Suprapubic skin (tissue), 4 donors: ENCODE measurements around the gene CNTFR. TPM values are rescaled to one million over a fixed set of nuclear protein-coding genes. Genes with fewer than 3 reads are reported as not detected.

Source experiments
- DNase-seq, 2 donors: peaks; one replicate each; pipeline ENCODE4 v3.0.0-alpha.2; 2019; ENCODE audit warnings: low spot score in 2 of 2
- H3K27ac ChIP-seq: fragments of 200-600 bp; sonication (generic); one replicate; pipeline ENCODE4 v1.5.1; 2019
- H3K27me3 ChIP-seq: fragments of 200-600 bp; sonication (generic); one replicate; pipeline ENCODE4 v1.5.1; 2019
- H3K36me3 ChIP-seq: fragments of 200-600 bp; sonication (generic); one replicate; pipeline ENCODE4 v1.5.1; 2019
- H3K4me1 ChIP-seq: fragments of 200-600 bp; sonication (generic); one replicate; pipeline ENCODE4 v1.5.1; 2019
- H3K4me3 ChIP-seq: fragments of 200-600 bp; sonication (generic); one replicate; pipeline ENCODE4 v1.5.1; 2019; ENCODE audit warnings: mild to moderate bottlenecking
- H3K9me3 ChIP-seq: fragments of 200-600 bp; sonication (generic); one replicate; pipeline ENCODE4 v1.5.1; 2019
- EP300 ChIP-seq: sonication (generic); formaldehyde crosslinking; IDR thresholded peaks from one replicate; pipeline ENCODE4 v1.6.1; 2017; ENCODE audit warnings: antibody characterized with exemption
- POLR2A ChIP-seq, 2 donors: fragments of 450-650 bp; IDR thresholded peaks; one replicate each; pipeline ENCODE4 v1.6.1; 2017; ENCODE audit warnings: antibody characterized with exemption in 2 of 2, mild to moderate bottlenecking in 2 of 2, moderate library complexity in 2 of 2
- POLR2AphosphoS5 ChIP-seq, 3 donors: sonication (generic); formaldehyde crosslinking; IDR thresholded peaks; one replicate each; pipeline ENCODE4 v1.6.1; 2017; ENCODE audit warnings: antibody characterized with exemption in 3 of 3
- whole genome bisulfite sequencing: methylation state at CpG from one replicate; pipeline ENCODE4 v1.1.5; 2018; 5-methylcytosine and 5-hydroxymethylcytosine counted together
- total RNA-seq, 4 donors: library from RNA; depleted of rRNA; stranded (reverse); fragments of >200 nt; gene quantifications; one replicate each; pipeline ENCODE4 v1.1.0, GENCODE V29; 2016
- TF ChIP-seq, protein P1 (sequence below), 2 donors: fragments of 200-600 bp in 1 of 2; fragments of 450-650 bp in 1 of 2; sonication (generic) in 1 of 2; IDR thresholded peaks; one replicate each; pipeline ENCODE4 v1.5.1; 2016 to 2019; ENCODE audit warnings: antibody characterized with exemption in 2 of 2, mild to moderate bottlenecking in 1 of 2, moderate library complexity in 1 of 2

Gene CNTFR
- total RNA-seq, 4 donors from 2014 or later, result 5.0 to 9.1 (median 5.7) TPM

DNA sequence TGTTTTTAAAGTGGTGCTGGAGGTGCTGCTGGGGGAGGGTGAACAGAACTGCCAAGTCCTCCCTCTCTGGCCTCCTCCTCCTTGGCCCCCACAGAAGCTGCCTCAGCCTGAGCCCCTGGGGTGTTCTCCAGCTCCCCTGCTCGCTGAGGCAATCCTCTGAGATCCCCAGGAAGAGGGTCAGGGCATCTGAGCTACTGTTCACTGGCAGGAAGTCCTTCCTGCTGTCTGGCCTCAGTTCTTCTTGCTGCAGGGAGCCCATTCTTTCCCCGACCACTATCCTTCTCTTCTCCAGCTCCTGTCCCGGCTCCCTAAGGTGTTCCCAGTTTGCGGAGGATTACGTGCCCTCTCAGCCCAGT is 9.7 kb downstream of the CNTFR start:
- TF ChIP-seq EP300 (no peak), POLR2A (IDR thresholded peaks at IDR 0.05) (no peak), POLR2AphosphoS5 (IDR thresholded peaks at IDR 0.05) (no peak)
- TF ChIP-seq, protein P1, sequence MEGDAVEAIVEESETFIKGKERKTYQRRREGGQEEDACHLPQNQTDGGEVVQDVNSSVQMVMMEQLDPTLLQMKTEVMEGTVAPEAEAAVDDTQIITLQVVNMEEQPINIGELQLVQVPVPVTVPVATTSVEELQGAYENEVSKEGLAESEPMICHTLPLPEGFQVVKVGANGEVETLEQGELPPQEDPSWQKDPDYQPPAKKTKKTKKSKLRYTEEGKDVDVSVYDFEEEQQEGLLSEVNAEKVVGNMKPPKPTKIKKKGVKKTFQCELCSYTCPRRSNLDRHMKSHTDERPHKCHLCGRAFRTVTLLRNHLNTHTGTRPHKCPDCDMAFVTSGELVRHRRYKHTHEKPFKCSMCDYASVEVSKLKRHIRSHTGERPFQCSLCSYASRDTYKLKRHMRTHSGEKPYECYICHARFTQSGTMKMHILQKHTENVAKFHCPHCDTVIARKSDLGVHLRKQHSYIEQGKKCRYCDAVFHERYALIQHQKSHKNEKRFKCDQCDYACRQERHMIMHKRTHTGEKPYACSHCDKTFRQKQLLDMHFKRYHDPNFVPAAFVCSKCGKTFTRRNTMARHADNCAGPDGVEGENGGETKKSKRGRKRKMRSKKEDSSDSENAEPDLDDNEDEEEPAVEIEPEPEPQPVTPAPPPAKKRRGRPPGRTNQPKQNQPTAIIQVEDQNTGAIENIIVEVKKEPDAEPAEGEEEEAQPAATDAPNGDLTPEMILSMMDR (IDR thresholded peaks at IDR 0.05), result no peak
- Histone ChIP-seq H3K4me3 (no peak overlapping the region), H3K36me3 (no peaks in the 10 kb centered on the region), H3K4me1 (peaks cover 19% of the 10 kb centered on the region), H3K27me3 (peaks cover 53% of the 10 kb centered on the region), H3K9me3 (no peaks in the 10 kb centered on the region), H3K27ac (no peak overlapping the region)
- DNase-seq, result no peak
- WGBS, result 86% methylated on average over 5 of the region's 5 CpGs

DNA sequence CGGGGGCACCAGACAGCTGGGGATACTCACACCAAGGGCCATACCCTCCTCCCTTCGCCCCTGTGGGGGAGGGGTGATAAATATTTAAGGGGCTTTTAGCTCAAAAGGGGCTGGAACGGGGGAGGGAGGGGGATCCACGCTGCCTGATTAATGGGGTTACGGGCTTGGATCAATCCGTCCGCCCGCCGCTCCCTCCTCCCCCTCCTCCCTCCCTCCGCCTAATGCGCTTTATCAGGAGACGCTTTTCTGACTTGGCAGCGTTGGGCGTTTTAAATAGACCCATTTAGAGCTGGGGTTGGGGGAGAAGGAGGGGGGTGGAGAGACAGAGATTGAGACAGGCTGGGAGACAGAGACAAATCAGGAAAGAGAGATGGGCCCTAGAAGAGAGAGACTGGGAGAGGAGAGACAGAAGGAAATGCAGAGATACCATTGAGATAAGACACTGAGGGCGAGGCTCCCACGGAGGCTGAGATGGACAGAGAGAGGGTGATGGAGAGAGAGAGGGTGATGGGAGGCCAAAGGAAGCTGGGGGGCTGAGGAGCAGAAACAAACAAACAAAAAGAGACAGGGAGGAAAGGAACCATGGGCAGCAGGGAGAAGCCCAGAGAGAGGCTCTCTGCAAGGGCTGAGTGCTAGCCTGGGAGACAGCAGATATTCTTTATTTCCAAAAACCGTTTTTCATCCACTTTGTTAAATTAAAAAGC is 10.3 kb downstream of the CNTFR start:
- Histone ChIP-seq H3K36me3 (no peaks in the 10 kb centered on the region), H3K27me3 (peaks cover 55% of the 10 kb centered on the region), H3K4me3 (no peak overlapping the region), H3K4me1 (peaks cover 19% of the 10 kb centered on the region), H3K27ac (no peak overlapping the region), H3K9me3 (no peaks in the 10 kb centered on the region)
- no peak for DNase-seq
- 33% methylated on average over 16 of the region's 17 CpGs for WGBS
- no peak for TF ChIP-seq POLR2AphosphoS5 (IDR thresholded peaks at IDR 0.05)
- no peak for TF ChIP-seq POLR2A (IDR thresholded peaks at IDR 0.05)
- TF ChIP-seq, protein P1 (IDR thresholded peaks at IDR 0.05), result no peak
- TF ChIP-seq EP300, result no peak

DNA sequence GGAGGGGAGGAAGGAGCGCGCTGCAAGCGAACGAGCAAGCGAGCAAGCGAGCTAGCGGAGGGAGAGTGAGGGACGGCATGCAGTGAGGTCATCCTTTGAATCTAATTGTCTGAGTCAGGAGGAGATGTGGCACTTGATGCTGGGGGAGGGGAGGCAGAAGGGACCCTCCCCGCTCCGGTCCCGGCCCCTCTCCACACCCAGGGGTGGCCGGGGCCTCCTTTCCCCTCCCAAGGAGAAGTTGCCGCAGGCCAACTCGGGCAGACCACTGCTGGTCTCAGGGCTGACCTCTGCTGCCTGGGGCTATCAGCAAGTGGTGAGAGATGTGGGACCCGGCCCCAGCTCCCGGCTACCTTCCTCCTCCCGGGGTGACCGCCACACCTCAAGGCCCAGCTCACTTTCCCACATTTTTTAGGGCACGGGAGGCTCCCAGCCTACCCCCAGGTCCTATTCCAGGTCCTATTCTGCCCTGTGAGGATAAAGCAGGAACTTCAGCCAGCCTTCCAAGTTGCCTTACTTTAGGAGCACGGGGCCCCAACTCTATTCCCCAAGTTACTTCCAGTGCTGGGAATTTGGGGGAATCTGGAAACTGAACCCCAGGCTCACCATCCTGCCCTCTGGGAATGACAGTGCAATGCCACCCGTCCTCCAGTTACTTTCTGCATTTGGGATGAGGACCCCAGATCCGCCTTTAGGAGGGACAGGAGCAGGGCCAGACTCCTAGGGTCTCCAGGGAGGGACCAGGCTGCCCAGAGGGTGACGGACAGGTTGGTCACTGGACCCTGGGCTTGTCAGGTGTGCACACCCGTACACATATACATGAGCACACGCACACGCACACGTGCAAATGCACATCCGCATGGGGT is 11.1 kb downstream of the CNTFR start:
- Histone ChIP-seq H3K9me3 (no peaks in the 10 kb centered on the region), H3K4me1 (peaks cover 19% of the 10 kb centered on the region), H3K36me3 (no peaks in the 10 kb centered on the region), H3K4me3 (peak overlapping the region; percentile 40), H3K27ac (no peak overlapping the region), H3K27me3 (peaks cover 51% of the 10 kb centered on the region)
- no peak for DNase-seq
- TF ChIP-seq POLR2A (IDR thresholded peaks at IDR 0.05), result no peak
- TF ChIP-seq, protein P1 (IDR thresholded peaks at IDR 0.05), result no peak
- TF ChIP-seq EP300, result no peak
- no peak for TF ChIP-seq POLR2AphosphoS5 (IDR thresholded peaks at IDR 0.05)
- 17% methylated on average over 14 of the region's 28 CpGs for WGBS

DNA sequence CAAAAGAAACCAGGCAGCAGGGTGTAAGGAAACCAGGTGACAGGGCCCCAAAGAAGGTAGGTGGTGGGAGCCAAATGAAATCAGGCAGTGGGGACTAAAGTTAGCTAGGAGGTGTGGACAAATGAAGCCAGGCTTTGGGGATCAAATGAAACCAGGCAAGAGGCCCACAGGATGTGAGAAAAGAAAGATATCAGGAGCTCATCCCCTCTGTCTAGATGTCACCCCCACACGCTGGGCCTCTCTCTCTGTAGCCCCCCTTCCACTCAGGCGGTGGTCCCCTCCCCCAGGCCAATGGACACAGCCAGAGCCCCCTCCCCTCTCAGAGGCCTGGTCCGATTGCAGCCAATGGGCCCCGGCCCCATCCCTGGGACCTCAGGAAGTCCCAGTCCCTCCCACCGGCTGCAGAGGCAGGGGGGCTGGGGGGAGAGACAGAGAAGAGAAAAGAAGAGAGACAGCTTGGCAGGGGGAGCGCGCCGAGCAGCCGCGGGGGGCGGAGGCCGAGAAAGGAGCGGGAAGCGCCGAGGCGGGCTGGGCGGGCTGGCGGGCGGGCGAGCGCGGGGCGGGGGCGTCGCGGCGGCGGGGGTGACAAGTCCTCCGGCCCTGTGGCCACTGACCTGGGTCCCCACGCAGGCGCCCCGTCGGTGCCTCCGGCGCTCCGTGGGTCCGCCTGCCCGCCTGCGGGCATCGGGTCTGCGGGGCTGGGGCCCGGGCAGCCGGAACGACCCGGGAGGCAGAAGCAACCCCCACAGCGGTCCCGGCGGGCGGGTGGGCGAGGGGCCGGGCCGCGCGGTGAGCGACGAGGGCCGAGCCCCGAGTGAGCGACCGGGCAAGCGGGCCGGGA is 11.9 kb downstream of the CNTFR start:
- no peaks in the 10 kb centered on the region for H3K36me3 ChIP-seq
- H3K27me3 ChIP-seq, result peaks cover 51% of the 10 kb centered on the region
- peaks cover 19% of the 10 kb centered on the region for H3K4me1 ChIP-seq
- no peak overlapping the region for H3K27ac ChIP-seq
- H3K9me3 ChIP-seq, result no peaks in the 10 kb centered on the region
- peak overlapping the region; percentile 40 for H3K4me3 ChIP-seq
- 16% methylated on average over 7 of the region's 62 CpGs for WGBS
- DNase-seq, result no peak
- TF ChIP-seq POLR2A (IDR thresholded peaks at IDR 0.05) (no peak), EP300 (no peak), POLR2AphosphoS5 (IDR thresholded peaks at IDR 0.05) (no peak)
- TF ChIP-seq, protein P1 (IDR thresholded peaks at IDR 0.05), result no peak
